ENCODE results near the gene GPC6.

DNA sequence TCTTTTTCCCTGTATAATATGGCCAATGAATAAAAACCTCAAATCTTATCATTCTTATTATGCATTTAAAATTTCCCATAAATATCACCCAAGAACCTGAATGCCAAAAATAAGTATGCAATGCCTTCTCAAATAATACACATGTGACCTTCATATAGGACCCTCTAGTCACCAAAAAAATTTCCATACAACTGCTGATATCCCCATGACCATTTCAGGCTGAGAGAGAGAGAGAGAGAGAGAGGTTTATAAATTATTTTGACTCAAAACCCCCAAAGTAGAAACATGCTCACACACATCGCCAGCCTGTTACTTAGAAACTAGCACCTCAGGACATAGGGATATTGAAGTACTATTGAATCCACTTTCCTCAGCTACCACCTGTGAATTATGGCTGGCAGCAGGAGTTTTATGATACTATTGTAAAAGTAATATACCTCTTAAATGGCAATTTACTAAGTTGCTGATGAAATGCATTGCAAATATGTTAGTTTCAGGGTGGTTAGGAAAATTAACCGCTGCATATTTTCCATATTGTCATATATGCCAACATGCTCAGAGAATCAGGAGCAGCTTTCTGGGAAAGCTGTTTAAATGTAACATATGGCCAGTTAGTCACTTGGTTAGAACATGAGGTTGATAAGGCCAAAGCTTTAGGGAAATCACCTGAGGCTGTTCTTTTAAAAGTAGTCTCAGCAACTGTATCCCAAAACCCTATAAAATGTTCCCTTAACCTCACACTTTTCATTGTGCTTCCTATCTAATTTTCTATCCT is 1022.0 kb downstream of the GPC6 start:
- no peak for TF ChIP-seq POLR2A (IDR thresholded peaks at IDR 0.05)
- TF ChIP-seq POLR2AphosphoS5 (IDR thresholded peaks at IDR 0.05) = no peak
- TF ChIP-seq, protein P1, sequence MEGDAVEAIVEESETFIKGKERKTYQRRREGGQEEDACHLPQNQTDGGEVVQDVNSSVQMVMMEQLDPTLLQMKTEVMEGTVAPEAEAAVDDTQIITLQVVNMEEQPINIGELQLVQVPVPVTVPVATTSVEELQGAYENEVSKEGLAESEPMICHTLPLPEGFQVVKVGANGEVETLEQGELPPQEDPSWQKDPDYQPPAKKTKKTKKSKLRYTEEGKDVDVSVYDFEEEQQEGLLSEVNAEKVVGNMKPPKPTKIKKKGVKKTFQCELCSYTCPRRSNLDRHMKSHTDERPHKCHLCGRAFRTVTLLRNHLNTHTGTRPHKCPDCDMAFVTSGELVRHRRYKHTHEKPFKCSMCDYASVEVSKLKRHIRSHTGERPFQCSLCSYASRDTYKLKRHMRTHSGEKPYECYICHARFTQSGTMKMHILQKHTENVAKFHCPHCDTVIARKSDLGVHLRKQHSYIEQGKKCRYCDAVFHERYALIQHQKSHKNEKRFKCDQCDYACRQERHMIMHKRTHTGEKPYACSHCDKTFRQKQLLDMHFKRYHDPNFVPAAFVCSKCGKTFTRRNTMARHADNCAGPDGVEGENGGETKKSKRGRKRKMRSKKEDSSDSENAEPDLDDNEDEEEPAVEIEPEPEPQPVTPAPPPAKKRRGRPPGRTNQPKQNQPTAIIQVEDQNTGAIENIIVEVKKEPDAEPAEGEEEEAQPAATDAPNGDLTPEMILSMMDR (IDR thresholded peaks at IDR 0.05 in 8 of 11, conservative IDR thresholded peaks at IDR 0.05 in 3 of 11) = no peak
